Fibroblast of lung (primary cell): ENCODE measurements around the gene BTBD9.

ENCODE experiments used
- CTCF ChIP-seq, 2 donors: IDR thresholded peaks in 1 of 2; conservative IDR thresholded peaks in 1 of 2; 1 replicate in 1 of 2; 2 replicates in 1 of 2; pipeline ENCODE4 v1.5.1; 2011 to 2012; ENCODE audit warnings: low read length in 2 of 2, control low read depth in 1 of 2, inconsistent platforms in 1 of 2, low read depth in 1 of 2, mild to moderate bottlenecking in 1 of 2
- EZH2 ChIP-seq: IDR thresholded peaks from 2 replicates; pipeline ENCODE4 v1.5.1; 2012; ENCODE audit warnings: low read length, control low read depth, mild to moderate bottlenecking; ENCODE audit errors: missing control alignments

- no peak for TF ChIP-seq CTCF (conservative IDR thresholded peaks at IDR 0.05 in 1 of 2, IDR thresholded peaks at IDR 0.05 in 1 of 2; ENCODE audit: low read depth in 1 of 2, low read length in 2 of 2)
- TF ChIP-seq EZH2: no peak
Observed at GRCh38 chr6:38477680-38478260, 162.0 kb downstream of the BTBD9 start.
